Fibroblast of skin of left quadriceps (primary cell): Measurements from ENCODE around the gene RPS6KB1.
"Not testable (repeated sequence)": the region's sequence is repeated elsewhere in the genome, so short reads cannot be mapped to it uniquely, and the experiment has no call there.

Experiments
- DNase-seq, 2 experiments: peaks; one replicate each; pipeline ENCODE4 v3.0.0-alpha.2; 2013; ENCODE audit warnings: low read depth in 2 of 2

Gene RPS6KB1

DNA sequence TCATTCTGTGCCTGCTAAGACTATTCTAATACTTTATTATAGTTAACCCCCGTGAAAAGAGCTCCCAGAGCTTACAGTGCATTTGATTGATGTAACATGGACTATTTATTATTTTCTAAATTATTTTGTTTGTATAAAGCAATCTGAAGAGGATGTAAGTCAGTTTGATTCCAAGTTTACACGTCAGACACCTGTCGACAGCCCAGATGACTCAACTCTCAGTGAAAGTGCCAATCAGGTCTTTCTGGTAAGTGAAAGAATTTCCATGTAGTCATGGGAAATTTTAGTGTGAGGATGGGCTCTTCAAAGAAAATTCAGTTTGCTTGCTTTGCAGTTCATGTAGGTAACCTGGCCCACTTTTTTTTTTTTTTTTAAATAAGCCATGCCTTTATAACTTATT, 47.8 kb downstream of the RPS6KB1 start:
- DNase-seq: not testable (repeated sequence)

DNA sequence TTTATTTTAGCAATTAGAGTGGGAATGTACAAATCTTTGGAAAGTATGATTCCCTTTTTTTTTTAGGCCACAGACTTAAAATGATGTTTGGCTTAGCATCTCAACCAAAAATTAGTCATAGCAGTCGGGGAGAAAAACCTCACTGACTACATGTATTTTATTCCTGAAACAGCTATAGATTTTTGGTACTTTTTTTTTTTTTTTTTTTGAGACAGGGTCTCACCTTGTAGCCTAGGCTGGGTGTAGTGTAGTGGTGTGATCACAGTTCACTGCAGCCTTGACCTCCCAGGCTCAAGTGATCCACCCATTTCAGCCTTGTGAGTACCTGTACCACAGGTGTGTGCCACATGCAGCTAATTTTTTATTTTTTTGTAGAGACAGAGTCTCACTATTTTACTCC, 48.2 kb downstream of the RPS6KB1 start:
- DNase-seq: no peak

DNA sequence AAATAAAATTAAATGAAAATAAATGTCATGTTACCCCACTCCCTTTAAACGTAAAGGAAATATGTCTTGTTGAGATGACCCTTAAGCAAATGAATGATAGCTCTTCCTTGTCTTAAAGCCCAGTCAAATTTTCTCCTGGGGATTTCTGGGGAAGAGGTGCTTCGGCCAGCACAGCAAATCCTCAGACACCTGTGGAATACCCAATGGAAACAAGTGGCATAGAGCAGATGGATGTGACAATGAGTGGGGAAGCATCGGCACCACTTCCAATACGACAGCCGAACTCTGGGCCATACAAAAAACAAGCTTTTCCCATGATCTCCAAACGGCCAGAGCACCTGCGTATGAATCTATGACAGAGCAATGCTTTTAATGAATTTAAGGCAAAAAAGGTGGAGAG, 53.5 kb downstream of the RPS6KB1 start:
- not testable (repeated sequence) for DNase-seq

- DNase-seq: not testable (repeated sequence)
Observed at GRCh38 chr17:59947310-59947709, 54.4 kb downstream of the RPS6KB1 start.

- no peak for DNase-seq
Observed at GRCh38 chr17:59950049-59950448, 57.1 kb downstream of the RPS6KB1 start.

- no peak for DNase-seq
Observed at GRCh38 chr17:59954856-59955255, 61.9 kb downstream of the RPS6KB1 start.

DNA sequence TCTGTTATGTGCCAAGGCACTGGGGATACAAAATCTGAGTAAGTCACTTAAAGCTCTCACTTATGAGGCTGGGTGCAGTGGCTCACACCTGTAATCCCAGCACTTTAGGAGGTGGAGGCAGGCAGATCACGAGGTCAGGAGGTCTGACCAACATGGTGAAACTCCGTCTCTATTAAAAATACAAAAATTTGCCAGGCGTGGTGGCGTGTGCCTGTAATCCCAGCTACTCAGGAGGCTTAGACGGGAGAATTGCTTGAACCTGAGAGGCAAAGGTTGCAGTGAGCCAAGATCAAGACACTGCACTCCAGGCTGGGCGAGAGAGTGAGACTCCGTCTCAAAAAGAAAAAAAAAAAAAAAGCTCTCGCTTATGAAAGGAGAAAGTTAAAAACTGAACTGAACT, 66.7 kb downstream of the RPS6KB1 start:
- DNase-seq: not testable (repeated sequence)

DNA sequence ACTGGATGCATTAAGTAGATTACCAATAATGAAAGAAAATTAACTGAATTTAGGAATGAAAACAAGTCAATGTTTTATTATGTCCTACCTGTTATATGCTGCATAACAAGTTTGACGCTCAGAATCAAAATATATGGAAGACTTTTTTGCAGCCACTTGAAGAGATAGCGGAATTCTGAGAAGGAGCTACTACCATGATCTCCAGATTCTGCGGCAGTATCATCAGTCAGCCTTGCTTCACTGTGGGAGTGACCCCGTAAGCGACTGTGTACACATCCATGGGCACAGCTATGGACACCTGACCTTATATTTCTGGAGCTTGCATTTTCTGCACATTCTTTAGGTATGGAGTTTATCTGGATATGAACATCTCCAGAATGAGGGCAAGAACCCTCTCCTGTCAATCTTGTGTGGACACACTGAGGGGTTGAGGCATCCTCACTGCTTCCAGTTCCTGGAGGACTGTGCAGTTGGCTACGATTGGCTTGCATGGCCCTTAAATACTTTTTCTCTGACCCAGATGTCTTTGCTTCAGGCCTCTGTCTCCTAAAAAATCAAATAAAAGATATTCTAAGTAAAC, 69.9 kb downstream of the RPS6KB1 start:
- DNase-seq: no peak

- DNase-seq: no peak
Observed at GRCh38 chr17:59963738-59964481, 71.0 kb downstream of the RPS6KB1 start.

- DNase-seq: peak; percentile 63 to 72
Observed at GRCh38 chr17:59964482-59965328, 71.8 kb downstream of the RPS6KB1 start, which contains the start of gene RNFT1. RNFT1 (minus strand) TSS chr17:59964740; CDS start chr17:59964663, 77 bp downstream.

DNA sequence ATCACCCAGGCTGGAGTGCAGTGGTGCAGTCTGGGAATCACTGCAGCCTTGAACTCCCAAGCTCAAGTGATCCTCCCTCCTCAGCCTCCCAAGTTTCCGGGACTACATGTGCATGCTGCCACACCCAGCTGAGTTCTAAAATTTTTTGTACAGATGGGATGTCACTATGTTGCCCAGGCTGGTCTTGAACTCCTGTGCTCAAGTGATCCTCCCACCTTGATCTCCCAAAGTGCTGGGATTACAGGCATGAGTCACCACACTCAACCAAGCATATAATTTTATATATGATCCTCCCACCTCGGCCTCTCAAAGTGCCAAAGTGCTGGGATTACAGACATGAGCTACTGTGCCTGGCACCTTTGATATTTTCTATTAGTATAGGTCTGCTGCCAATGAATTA, 78.8 kb downstream of the RPS6KB1 start:
- DNase-seq: not testable (repeated sequence)

DNA sequence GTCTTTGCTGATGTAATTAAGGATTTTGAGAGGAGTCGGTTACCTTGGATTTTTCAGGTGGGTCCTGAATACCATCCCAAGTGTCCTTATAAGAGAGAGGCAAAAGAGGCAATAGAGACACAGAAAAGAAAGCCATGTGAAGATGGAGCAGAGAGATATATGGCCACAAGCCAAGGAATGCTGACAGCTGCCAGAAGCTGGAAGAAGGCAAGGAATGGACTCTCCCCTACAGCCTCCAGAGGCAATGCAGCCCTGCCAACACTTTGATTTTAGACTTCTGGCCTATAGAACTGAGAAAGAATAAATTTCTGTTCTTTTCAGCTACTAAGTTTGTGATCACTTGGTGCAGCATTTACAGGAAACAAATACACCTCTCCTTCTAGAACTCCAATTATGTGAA, 79.9 kb downstream of the RPS6KB1 start:
- DNase-seq: no peak

DNA sequence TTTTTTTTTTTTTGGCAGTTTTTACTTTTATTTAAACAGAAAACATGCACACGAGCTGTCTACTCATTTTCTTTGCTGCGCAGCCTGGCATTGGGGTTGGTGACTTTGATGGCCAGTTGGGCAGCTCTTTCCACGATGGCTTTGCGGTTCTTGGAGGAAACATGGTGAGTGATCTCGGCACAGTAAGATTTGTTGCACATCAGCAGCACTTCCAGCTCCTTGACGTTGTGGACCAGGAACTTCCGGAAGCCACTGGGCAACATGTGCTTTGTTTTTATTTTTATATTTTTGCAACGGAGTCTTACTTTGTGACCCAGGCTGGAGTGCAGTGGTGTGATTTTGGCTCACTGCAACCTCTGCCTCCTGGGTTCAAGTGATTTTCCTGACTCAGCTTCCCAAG, 80.6 kb downstream of the RPS6KB1 start:
- DNase-seq: not testable (repeated sequence)

DNA sequence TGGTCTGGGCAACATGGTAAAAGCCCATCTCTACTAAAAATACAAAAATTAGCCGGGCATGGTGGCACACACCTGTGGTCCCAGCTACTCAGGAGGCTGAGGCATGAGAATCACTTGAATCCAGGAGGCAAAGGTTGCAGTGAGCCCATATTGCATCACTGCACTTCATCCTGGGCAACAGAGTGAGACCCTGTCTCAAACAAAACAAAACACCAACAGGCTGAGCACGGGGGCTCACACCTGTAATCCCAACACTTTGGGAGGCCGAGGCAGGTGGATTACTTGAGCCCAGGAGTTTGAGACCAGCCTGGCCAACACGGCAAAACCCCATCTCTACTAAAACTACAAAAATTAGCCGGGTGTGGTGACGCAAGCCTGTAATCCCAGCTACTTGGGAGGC, 82.2 kb downstream of the RPS6KB1 start:
- not testable (repeated sequence) for DNase-seq

DNA sequence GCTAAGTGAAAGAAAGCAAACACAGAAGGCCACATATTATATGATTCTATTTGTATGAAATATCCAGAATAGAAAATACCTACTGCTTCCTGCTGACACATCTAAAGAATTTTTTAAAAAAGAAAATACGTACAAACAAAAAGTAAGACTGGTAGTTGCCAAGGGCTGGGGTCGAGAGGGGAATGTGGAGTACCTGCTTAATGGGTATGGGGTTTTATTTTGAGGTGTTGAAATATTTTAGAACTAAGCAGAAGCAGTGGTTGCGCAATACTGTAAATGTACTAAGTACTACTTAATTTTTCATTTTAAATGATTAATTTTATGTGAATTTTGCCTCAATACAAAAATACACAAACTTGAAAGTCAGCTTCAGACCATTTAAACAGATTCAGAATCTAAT, 103.7 kb downstream of the RPS6KB1 start:
- not testable (repeated sequence) for DNase-seq
